Measurements from ENCODE around the gene COPZ1.

Gene COPZ1

DNA sequence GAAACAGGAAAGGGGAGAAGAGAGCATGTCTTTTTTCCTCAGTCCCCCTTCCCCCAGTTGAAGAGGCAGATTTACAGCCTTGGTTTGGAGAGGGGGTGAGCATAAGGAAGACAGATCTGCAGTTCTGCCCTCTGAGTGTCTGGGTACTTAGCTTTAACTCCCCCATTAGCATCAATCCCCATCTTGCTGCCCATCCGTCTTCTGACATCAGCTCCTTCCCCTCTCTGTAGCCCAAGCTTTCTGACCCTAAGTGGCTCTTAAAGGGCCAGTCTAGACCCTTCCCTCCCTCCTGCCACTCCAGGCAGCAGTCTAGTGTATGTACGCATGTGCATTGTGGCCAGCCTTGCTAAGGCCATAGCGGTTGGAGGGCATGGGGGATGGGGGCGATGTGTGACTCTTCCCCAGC is 32.0 kb downstream of the COPZ1 start:
- no peak for DNase-seq (ENCODE audit: low read depth)
- H3K4me3 ChIP-seq (ENCODE audit: low read length) = no peak overlapping the region
- TF ChIP-seq, protein P1, sequence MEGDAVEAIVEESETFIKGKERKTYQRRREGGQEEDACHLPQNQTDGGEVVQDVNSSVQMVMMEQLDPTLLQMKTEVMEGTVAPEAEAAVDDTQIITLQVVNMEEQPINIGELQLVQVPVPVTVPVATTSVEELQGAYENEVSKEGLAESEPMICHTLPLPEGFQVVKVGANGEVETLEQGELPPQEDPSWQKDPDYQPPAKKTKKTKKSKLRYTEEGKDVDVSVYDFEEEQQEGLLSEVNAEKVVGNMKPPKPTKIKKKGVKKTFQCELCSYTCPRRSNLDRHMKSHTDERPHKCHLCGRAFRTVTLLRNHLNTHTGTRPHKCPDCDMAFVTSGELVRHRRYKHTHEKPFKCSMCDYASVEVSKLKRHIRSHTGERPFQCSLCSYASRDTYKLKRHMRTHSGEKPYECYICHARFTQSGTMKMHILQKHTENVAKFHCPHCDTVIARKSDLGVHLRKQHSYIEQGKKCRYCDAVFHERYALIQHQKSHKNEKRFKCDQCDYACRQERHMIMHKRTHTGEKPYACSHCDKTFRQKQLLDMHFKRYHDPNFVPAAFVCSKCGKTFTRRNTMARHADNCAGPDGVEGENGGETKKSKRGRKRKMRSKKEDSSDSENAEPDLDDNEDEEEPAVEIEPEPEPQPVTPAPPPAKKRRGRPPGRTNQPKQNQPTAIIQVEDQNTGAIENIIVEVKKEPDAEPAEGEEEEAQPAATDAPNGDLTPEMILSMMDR (IDR thresholded peaks at IDR 0.05; ENCODE audit: insufficient read depth, low read depth, low read length, missing control alignments) = no peak

DNA sequence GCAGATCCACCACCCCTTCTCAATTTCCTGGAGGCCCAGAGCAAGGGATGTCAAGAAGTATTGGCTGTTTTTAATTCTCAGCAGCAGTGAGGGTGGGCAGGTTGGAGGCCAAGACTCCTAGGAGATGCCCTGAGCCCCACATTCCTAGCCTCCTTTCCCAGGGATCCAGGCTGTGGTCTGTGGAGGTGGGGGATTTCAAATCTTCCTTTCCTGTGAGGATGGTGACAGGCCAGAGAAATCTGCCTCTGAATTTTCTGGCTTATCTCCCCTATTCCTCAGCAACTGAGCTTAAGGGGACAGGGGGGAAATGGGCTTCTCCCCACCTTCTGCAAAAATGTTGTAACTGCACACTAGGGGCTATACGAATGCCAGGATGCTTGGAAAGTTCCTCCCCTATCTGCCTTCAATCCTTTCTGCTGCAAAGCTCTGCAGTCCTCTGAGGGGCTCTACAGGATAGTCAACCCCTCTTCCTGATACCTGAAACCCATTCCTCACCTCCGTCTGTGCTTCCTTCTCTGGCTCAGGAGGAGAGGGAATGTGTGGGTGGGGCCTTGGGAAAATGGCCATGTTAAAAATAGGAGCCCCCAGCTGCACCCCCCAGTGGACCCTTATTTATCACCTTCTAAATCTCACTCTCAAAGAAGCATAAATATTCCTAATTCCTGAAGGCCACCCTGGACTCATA is 32.7 kb downstream of the COPZ1 start:
- H3K4me3 ChIP-seq (ENCODE audit: low read length) = no peak overlapping the region
- TF ChIP-seq, protein P1 (IDR thresholded peaks at IDR 0.05; ENCODE audit: insufficient read depth, low read depth, low read length, missing control alignments) = no peak
- DNase-seq (ENCODE audit: low read depth) = no peak

DNA sequence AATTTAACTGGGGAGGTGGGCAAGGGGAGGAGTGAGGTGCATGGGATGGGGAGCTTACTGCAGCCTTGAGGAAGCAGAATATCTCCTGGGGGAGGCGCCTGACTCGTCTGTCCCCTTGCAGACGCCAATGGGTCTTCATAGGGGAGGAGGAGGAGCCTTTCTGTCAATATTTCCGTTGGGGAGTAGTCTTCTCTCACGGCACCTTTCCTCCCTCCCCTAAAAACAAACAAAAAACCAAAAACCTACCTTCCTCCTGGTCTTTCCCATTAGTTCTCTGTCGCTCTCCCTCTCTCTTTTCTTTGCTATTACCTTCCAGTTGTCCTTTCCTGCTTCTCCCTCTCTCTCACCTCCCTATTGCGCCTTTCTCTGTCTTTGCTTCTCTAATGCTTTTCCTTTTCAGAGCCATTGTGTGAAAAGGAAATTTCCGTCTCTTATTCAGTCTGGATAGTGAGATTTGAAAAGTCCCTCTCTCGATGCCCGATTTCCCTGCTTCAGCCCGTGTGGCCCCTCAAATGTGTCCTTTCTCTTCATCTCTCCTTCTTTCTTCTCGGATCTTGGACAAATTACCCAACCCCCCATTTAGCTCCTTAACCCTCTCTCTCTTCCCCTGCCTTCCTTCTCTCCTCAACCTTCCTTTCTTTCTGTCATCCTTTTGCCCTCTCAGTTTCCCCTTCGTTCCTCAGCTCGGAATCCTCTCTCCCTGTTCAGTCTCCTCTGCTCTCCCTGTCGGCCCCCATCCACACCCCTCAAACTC is 33.4 kb downstream of the COPZ1 start:
- H3K4me3 ChIP-seq (ENCODE audit: low read length) = peak overlapping the region; percentile 75
- no peak for DNase-seq (ENCODE audit: low read depth)
- TF ChIP-seq, protein P1 (IDR thresholded peaks at IDR 0.05; ENCODE audit: insufficient read depth, low read depth, low read length, missing control alignments) = no peak

DNA sequence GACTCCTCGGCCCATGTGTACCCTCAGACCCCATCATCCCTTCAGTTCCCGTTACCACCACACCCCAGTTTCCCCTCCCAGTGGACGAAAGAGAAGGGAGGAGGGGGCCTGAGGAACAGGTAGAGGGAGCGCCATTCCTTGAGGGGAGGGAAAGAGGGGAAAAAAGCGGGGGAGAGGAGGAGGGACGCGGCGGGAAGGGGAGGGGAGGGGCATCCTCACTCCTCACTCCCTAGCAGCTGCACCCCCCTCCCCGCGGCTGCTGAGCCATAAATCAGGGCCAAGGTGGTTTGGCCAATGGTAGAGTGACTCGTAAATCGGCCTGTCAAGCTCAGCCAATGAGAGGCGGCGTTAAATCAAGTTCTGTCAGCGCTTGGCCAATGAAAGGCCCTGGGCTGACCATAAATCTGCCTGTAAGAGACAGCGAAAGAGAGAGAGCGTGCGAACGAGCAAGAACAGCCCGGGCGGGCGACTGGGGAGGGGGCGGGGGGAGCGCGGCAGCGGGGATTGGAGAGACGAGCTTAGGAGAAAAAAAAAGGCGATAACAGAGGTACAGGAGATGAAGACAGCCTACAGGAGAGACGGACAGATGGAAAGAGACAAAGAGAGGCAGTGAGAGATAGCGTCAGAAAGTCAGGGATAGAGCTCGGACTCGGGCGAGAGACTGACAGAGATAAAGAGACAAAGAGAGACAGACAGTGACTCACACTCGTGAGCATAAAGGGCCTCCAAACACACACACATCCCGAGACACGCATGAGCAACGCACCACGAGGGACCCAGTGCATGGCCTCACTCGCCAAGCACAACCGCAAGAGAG is 34.2 kb downstream of the COPZ1 start:
- DNase-seq (ENCODE audit: low read depth) = peak; percentile 99
- H3K4me3 ChIP-seq (ENCODE audit: low read length) = peak overlapping the region; percentile 75
- TF ChIP-seq, protein P1 (IDR thresholded peaks at IDR 0.05; ENCODE audit: insufficient read depth, low read depth, low read length, missing control alignments) = no peak

DNA sequence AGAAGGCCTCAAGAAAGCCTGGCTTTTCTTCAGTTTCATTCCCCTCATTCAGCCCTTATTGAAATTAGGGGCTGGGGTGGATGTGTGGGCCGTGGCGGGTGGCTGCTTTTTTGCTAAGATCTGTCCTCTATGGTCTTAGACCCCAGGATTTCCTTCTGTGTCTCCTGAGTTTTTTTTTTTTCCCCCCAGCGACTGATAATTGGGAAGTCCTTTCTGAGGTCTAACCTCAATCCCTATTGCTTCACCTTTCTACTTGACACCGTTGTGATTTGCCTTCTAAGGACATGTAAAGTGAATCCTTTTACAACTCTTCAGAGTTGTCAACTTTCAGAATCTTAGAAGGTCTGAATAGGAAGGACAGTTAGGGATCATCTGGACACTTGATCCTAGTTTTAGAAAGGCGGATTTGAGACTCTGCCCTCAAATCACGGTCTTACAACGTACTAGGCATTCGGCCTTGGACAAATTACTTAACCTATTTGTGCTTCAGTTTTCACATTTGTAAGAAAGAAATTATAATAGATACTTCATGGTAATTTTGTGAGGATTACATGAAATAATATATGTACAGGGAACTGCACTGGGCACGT is 34.9 kb downstream of the COPZ1 start:
- H3K4me3 ChIP-seq (ENCODE audit: low read length) = peak overlapping the region; percentile 75
- TF ChIP-seq, protein P1 (IDR thresholded peaks at IDR 0.05; ENCODE audit: insufficient read depth, low read depth, low read length, missing control alignments) = no peak
- no peak for DNase-seq (ENCODE audit: low read depth)

DNA sequence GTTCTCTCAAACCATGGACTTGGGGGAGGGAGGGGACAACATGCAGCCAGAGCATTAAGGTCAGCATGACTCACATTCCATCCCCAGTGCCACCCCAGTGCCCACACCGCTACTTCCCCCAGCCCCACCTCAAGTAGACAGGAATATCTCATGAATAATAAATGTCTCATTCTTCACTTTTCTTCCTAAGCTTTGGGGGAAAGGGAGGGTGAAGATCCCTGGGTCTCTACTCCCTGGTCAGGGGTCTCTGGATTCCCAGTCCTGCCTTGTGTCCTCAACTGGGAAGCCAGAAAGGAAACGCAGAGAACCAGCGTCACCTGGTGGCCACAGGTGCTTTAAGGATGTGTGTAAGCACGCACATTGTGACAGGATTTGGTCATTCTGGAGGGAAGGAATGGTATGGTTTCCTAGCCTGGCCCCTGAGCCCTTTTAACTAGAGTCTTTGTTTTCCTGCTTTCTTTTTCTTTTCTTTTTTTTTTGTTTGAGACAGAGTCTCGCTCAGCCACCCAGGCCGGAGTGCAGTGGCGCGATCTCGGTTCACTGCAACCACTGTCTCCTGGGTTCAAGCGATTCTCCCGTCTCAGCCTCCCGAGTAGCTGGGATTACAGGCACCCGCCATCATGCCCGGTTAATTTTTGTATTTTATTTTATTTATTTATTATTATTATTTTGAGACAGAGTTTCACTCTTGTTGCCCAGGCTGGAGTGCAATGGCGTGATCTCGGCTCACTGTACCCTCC is 36.0 kb downstream of the COPZ1 start:
- no peak overlapping the region for H3K4me3 ChIP-seq (ENCODE audit: low read length)
- DNase-seq (ENCODE audit: low read depth) = peak; percentile 82
- TF ChIP-seq, protein P1 (IDR thresholded peaks at IDR 0.05; ENCODE audit: insufficient read depth, low read depth, low read length, missing control alignments) = peak; percentile 96
